HepG2 (cell line): ENCODE results near the gene ADCY9. TPM values are rescaled to one million over a fixed set of nuclear protein-coding genes. Genes with fewer than 3 reads are reported as not detected.

ENCODE experiments used
- ATAC-seq: fragments of 200-7000 bp; cut with Tn5 transposase; 3 replicates; pipeline ENCODE4 v1.9.1; 2020; ENCODE audit warnings: mild to moderate bottlenecking, moderate library complexity
- BruUV-seq: library from RNA; stranded (reverse); fragments of 400-500 nt; replicated peaks from 2 replicates; lab custom pipeline; 2021; lab: Mats Ljungman, UMichigan
- CTCF ChIA-PET: fragments of 300-600 bp; formaldehyde crosslinking; extraction: SDS; loops from one replicate; lab custom pipeline; 2021; ENCODE audit warnings: low total read pairs, inconsistent platforms, low intra/inter-chr PET ratio; lab: Yijun Ruan, JAX
- POLR2A ChIA-PET: fragments of 350-600 bp; sonication (Branson Sonifier 250); formaldehyde crosslinking; loops from one replicate; lab custom pipeline; 2020; ENCODE audit warnings: antibody characterized with exemption, inconsistent platforms; lab: Yijun Ruan, JAX
- DNase-seq: peaks from one replicate; pipeline ENCODE4 v3.0.0-alpha.2; 2015; ENCODE audit warnings: low spot score
- FAIRE-seq: peaks from 3 replicates; lab custom pipeline; 2011; peaks lifted over from hg19 to GRCh38; lab: Jason Lieb, UNC
- H2AFZ ChIP-seq: one replicate; pipeline ENCODE4 v1.6.1; 2011; ENCODE audit warnings: low read length, inconsistent platforms
- H3K27ac ChIP-seq: fragments of 300-600 bp; 3 replicates; pipeline ENCODE4 v1.8.0; 2011; ENCODE audit warnings: mixed run types, mild to moderate bottlenecking, mixed read lengths, low read length, inconsistent platforms; ENCODE audit not compliant: insufficient read depth; ENCODE audit errors: extremely low read length
- H3K27me3 ChIP-seq, 2 experiments: fragments of 200-600 bp in 1 of 2; 2 replicates in 1 of 2; 3 replicates in 1 of 2; pipeline versions ENCODE4 v1.6.0 to v1.8.0; 2011; ENCODE audit warnings: low read length in 2 of 2, mild to moderate bottlenecking in 2 of 2, moderate library complexity in 2 of 2, inconsistent platforms in 1 of 2; ENCODE audit not compliant: insufficient read depth in 2 of 2, control insufficient read depth in 1 of 2
- H3K36me3 ChIP-seq, 2 experiments: fragments of 200-600 bp in 1 of 2; replicated peaks in 1 of 2; 2 replicates in 1 of 2; 3 replicates in 1 of 2; pipeline versions ENCODE4 v1.5.1 to v1.8.0; 2011; ENCODE audit warnings: low read length in 2 of 2, inconsistent platforms in 1 of 2; ENCODE audit not compliant: insufficient read depth in 2 of 2, control insufficient read depth in 1 of 2
- H3K4me1 ChIP-seq: 2 replicates; pipeline ENCODE4 v1.5.1; 2012; ENCODE audit warnings: low read length, inconsistent platforms; ENCODE audit not compliant: insufficient read depth
- H3K4me2 ChIP-seq: 2 replicates; pipeline ENCODE4 v1.6.0; 2011; ENCODE audit warnings: low read depth, low read length, inconsistent platforms
- H3K4me3 ChIP-seq, 3 experiments: fragments of 200-600 bp in 1 of 3; sonication (generic), shearing (Covaris generic) in 1 of 3; replicated peaks in 1 of 3; 2 replicates each; pipeline ENCODE4 v1.5.1; 2011 to 2016; ENCODE audit warnings: low read length in 3 of 3, inconsistent platforms in 2 of 3, low read depth in 2 of 3, mild to moderate bottlenecking in 2 of 3, control low read depth in 1 of 3, mixed read lengths in 1 of 3; ENCODE audit not compliant: insufficient read depth in 1 of 3
- H3K79me2 ChIP-seq: one replicate; pipeline ENCODE4 v1.6.1; 2011; ENCODE audit warnings: low read length, inconsistent platforms; ENCODE audit not compliant: insufficient read depth
- H3K9ac ChIP-seq: 2 replicates; pipeline ENCODE4 v1.6.0; 2011; ENCODE audit warnings: mild to moderate bottlenecking, low read depth, low read length, inconsistent platforms; ENCODE audit not compliant: insufficient read depth
- H3K9me3 ChIP-seq: 2 replicates; pipeline ENCODE4 v1.5.1; 2012; ENCODE audit warnings: mild to moderate bottlenecking, low read length
- H4K20me1 ChIP-seq: 2 replicates; pipeline ENCODE4 v1.6.0; 2011; ENCODE audit warnings: inconsistent platforms, mild to moderate bottlenecking, low read length, moderate library complexity; ENCODE audit not compliant: insufficient read depth
- GABPA ChIP-seq, 2 experiments: IDR thresholded peaks; 2 replicates each; pipeline ENCODE4 v1.6.1; 2011 to 2016; ENCODE audit warnings: low read depth in 2 of 2, low read length in 1 of 2, missing biosample characterization in 1 of 2, missing genetic modification characterization in 1 of 2
- PAF1 ChIP-seq: IDR thresholded peaks from 2 replicates; pipeline ENCODE4 v1.6.1; 2016; ENCODE audit warnings: missing genetic modification reagents, missing compliant biosample characterization
- ZFY ChIP-seq: sonication (generic); formaldehyde crosslinking; IDR thresholded peaks from 2 replicates; pipeline ENCODE4 v1.4.0; 2020; ENCODE audit warnings: missing genetic modification reagents
- ZNF331 ChIP-seq: sonication (generic); formaldehyde crosslinking; IDR thresholded peaks from 2 replicates; pipeline ENCODE4 v1.4.0; 2020; ENCODE audit warnings: missing genetic modification reagents
- ZNF563 ChIP-seq: sonication (generic); formaldehyde crosslinking; IDR thresholded peaks from 2 replicates; pipeline ENCODE4 v1.8.0; 2022; ENCODE audit warnings: mild to moderate bottlenecking, moderate library complexity, missing genetic modification reagents
- ZNF878 ChIP-seq: sonication (generic); formaldehyde crosslinking; IDR thresholded peaks from 2 replicates; pipeline ENCODE4 v1.8.1; 2023; ENCODE audit warnings: mild to moderate bottlenecking, missing genetic modification reagents, moderate library complexity
- WGBS: methylation state at CpG from one replicate; pipeline ENCODE4 v1.1.6; 2017; ENCODE audit warnings: low lambda C conversion rate; 5-methylcytosine and 5-hydroxymethylcytosine counted together
- in situ Hi-C: cut with HindIII; loops from 2 replicates; pipeline ENCODE4 v1.10.0; 2017; ENCODE audit warnings: low pct_unique_long_range_greater_than_20kb; ENCODE audit not compliant: extremely low pct_ligation_motif_present
- intact Hi-C: fragments of 100-400 bp; cut with micrococcal nuclease; formaldehyde crosslinking; loops from one replicate; pipeline ENCODE4 v1.10.0; 2022; ENCODE audit not compliant: unreplicated experiment
- polyA plus RNA-seq, 8 experiments: library from polyadenylated mRNA; depleted of rRNA in 3 of 8; stranded (reverse) in 7 of 8; unstranded in 1 of 8; fragments of >200 nt; fragmentation: Illumina TruSeq in 4 of 8; extraction: Trizol in 4 of 8; gene quantifications; 2 replicates each; pipeline versions ENCODE4 v1.2.1 to v1.2.3, GENCODE V29; 2011 to 2016; ENCODE audit warnings: low read depth in 4 of 8, missing spikeins in 1 of 8, mixed read lengths in 1 of 8; ENCODE audit not compliant: insufficient read depth in 1 of 8
- total RNA-seq, 5 experiments: library from RNA; depleted of rRNA; stranded (reverse); fragments of >200 nt; fragmentation: Illumina TruSeq; extraction: Trizol; gene quantifications; 2 replicates each; pipeline ENCODE4 v1.2.3, GENCODE V29; 2016; ENCODE audit warnings: low read depth in 1 of 5
- TF ChIP-seq, protein P1 (sequence below): IDR thresholded peaks from 2 replicates; pipeline ENCODE4 v1.6.1; 2012; ENCODE audit warnings: inconsistent platforms
- TF ChIP-seq, protein P2 (sequence below): sonication (generic); formaldehyde crosslinking; conservative IDR thresholded peaks from 2 replicates; pipeline ENCODE4 v1.8.0; 2022; ENCODE audit warnings: missing genetic modification reagents

Gene ADCY9
- total and polyA plus RNA-seq, 2 of the 13 experiments (the other 11 are each of a cell fraction or from before 2014, with no cell fraction given), result 11.2 to 13.9 TPM

DNA sequence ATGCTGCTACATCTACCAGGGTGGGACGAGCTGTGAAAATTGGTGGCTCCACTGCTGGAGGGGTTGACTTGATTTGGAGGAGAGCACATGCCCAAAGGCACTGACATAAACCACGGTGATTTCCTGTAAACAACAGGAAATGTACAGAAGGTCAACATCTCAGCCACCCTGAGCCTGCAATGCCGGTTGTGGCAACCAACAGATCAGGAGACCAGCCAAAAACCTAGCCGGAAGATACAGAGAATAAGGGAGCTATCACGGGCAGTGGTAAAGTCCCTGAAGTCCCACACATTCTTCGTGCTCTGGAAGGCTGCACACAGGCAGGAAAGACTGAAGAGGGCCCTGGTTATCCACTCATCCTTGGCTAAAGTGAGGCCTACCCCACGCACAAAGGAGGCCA lies 56.2 kb downstream of the ADCY9 start:
- no peak overlapping the region for H3K9ac ChIP-seq
- H3K79me2 ChIP-seq, result peaks cover 37% of the 10 kb centered on the region
- no peak for FAIRE-seq
- peaks cover 29% of the 10 kb centered on the region for H3K4me1 ChIP-seq
- no peaks in the 10 kb centered on the region; the same call in 1 of the 2 replicates for H4K20me1 ChIP-seq
- in situ Hi-C loops, result no loop called here
- DNase-seq, result no peak
- CTCF ChIA-PET, result no interaction called here
- peaks cover 0 to 9% of the 10 kb centered on the region in 2 experiments; a peak in 1 of 5 replicates for H3K36me3 ChIP-seq
- no TSS peak for BruUV-seq
- no peak for ATAC-seq
- 82% methylated on average over 7 of the region's 7 CpGs for WGBS
- no peak overlapping the region for H2AFZ ChIP-seq
- H3K4me3 ChIP-seq, result no peak overlapping the region
- H3K27me3 ChIP-seq, result no peaks in the 10 kb centered on the region; a peak in 1 of 5 replicates
- no peak overlapping the region for H3K4me2 ChIP-seq
- H3K9me3 ChIP-seq, result peaks cover 29% of the 10 kb centered on the region; the same call in 1 of the 2 replicates
- H3K27ac ChIP-seq, result no peak overlapping the region
- POLR2A ChIA-PET, result no interaction called here
- intact Hi-C loops, result no loop called here
- TF ChIP-seq ZNF331, result no peak
- TF ChIP-seq, protein P1, sequence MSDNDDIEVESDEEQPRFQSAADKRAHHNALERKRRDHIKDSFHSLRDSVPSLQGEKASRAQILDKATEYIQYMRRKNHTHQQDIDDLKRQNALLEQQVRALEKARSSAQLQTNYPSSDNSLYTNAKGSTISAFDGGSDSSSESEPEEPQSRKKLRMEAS, result 0 out of 2 replicates have a peak, but pooled peaks have one; percentile 9
- no peak for TF ChIP-seq ZNF878 (CRISPR knock-in tag)
- no peak for TF ChIP-seq GABPA (IDR thresholded peaks at IDR 0.05; ENCODE audit: low read depth, low read length)
- peak; percentile 54; the same call in 1 of the 2 replicates for TF ChIP-seq GABPA (CRISPR knock-in tag; IDR thresholded peaks at IDR 0.05; ENCODE audit: low read depth)
- 0 out of 2 replicates have a peak, but pooled peaks have one; percentile 19 for TF ChIP-seq ZFY
- TF ChIP-seq ZNF563, result no peak

DNA sequence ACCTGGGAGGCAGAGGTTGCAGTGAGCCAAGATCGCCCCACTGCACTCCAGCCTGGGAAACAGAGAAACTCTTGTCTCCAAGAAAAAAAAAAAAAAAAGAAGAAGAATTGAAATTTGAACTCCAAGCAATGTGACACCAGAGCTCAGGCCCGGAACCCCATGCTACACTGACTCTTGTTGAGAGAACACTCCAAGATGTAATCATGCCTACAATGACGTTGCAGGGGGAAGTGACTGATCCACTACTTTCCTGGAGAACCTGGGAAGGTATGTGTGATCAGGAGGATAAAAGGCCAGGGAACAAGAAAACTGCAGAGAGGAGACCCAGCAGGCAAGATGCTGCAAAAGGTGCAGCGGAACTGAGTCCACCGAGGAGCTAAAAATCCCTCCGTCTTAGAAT lies 57.9 kb downstream of the ADCY9 start:
- no peak overlapping the region for H2AFZ ChIP-seq
- 95% methylated on average over 6 of the region's 6 CpGs for WGBS
- intact Hi-C loops, result no loop called here
- no TSS peak for BruUV-seq
- in situ Hi-C loops, result no loop called here
- TF ChIP-seq PAF1 (CRISPR knock-in tag), result no peak
- TF ChIP-seq, protein P2, sequence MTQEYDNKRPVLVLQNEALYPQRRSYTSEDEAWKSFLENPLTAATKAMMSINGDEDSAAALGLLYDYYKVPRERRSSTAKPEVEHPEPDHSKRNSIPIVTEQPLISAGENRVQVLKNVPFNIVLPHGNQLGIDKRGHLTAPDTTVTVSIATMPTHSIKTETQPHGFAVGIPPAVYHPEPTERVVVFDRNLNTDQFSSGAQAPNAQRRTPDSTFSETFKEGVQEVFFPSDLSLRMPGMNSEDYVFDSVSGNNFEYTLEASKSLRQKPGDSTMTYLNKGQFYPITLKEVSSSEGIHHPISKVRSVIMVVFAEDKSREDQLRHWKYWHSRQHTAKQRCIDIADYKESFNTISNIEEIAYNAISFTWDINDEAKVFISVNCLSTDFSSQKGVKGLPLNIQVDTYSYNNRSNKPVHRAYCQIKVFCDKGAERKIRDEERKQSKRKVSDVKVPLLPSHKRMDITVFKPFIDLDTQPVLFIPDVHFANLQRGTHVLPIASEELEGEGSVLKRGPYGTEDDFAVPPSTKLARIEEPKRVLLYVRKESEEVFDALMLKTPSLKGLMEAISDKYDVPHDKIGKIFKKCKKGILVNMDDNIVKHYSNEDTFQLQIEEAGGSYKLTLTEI, result no peak
- H3K9ac ChIP-seq, result no peak overlapping the region
- H3K9me3 ChIP-seq, result peaks cover 18% of the 10 kb centered on the region; the same call in 1 of the 2 replicates
- peaks cover 23% of the 10 kb centered on the region for H3K79me2 ChIP-seq
- DNase-seq (no peak), FAIRE-seq (no peak), ATAC-seq (no peak)
- H4K20me1 ChIP-seq, result no peaks in the 10 kb centered on the region; the same call in 1 of the 2 replicates
- H3K27me3 ChIP-seq, result no peaks in the 10 kb centered on the region; a peak in 1 of 5 replicates
- H3K4me1 ChIP-seq, result peaks cover 24% of the 10 kb centered on the region
- H3K4me3 ChIP-seq, result no peak overlapping the region
- H3K27ac ChIP-seq, result no peak overlapping the region
- H3K36me3 ChIP-seq, result peaks cover 0 to 2% of the 10 kb centered on the region in 2 experiments; a peak in 1 of 5 replicates
- ChIA-PET CTCF (no interaction called here), POLR2A (no interaction called here)
- no peak overlapping the region for H3K4me2 ChIP-seq
